Measurements from ENCODE around the gene EYS. TPM values are rescaled to one million over a fixed set of nuclear protein-coding genes. Genes with fewer than 3 reads are reported as not detected.

Gene EYS
- total and polyA plus RNA-seq, 9 of the 15 experiments (the other 6 are each of a cell fraction or from before 2014, with no cell fraction given): 0.03 to 0.36 (median 0.10) TPM; not detected in 2

DNA sequence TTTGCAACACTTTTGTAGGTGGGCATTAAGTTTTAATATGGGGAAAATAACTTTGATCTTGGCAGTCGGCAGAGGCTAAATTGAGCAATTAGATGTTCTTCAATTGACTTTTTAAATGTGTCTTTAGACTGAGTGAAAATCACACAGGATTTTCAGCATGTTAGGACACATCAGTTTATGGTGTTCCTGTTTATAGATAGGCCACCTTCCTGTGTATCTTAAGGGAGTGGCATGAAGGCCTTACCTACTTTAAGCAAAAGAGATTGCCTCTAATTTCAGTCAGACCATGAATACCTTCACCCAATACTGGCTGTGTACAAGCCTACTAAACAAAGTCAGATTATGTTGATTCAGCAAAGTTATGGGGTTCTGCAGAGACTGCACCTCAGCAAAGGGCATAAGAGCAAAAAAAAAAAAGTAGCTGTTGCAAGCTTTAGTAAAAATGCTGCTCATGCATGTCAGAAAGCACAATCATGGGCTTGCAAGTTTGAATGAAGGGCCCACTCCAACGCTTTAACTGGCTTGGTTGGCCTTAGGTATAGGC, 1223.0 kb downstream of the EYS start:
- no peaks in the 10 kb centered on the region for H3K9me3 ChIP-seq (replicated peaks; ENCODE audit: control insufficient read depth, insufficient read depth, low read depth, low read length)
- H3K36me3 ChIP-seq (ENCODE audit: control insufficient read depth, insufficient read depth, low read length): no peaks in the 10 kb centered on the region
- H3K79me2 ChIP-seq (ENCODE audit: control insufficient read depth, insufficient read depth, low read length): no peaks in the 10 kb centered on the region
- H4K20me1 ChIP-seq (replicated peaks; ENCODE audit: control insufficient read depth, insufficient read depth, low read length): no peaks in the 10 kb centered on the region
- H3K9ac ChIP-seq (ENCODE audit: insufficient read depth in 1 of 2, low read depth in 2 of 2, low read length in 2 of 2): no peak overlapping the region
- ChIA-PET CTCF (ENCODE audit: low intra/inter-chr PET ratio) (no interaction called here), POLR2A (no interaction called here)
- no peak overlapping the region for H3K4me3 ChIP-seq
- in situ Hi-C loops (cut with MboI) (no loop called here), intact Hi-C loops (cut with micrococcal nuclease) (no loop called here)
- DNase-seq (ENCODE audit: extremely low read depth in 1 of 4, low spot score in 3 of 4) (no peak), ATAC-seq (no peak), FAIRE-seq (no peak)
- TF ChIP-seq MAFF (IDR thresholded peaks at IDR 0.05; ENCODE audit: low read length): peak; percentile 2; the same call in 1 of the 2 replicates
- TF ChIP-seq, protein P1, sequence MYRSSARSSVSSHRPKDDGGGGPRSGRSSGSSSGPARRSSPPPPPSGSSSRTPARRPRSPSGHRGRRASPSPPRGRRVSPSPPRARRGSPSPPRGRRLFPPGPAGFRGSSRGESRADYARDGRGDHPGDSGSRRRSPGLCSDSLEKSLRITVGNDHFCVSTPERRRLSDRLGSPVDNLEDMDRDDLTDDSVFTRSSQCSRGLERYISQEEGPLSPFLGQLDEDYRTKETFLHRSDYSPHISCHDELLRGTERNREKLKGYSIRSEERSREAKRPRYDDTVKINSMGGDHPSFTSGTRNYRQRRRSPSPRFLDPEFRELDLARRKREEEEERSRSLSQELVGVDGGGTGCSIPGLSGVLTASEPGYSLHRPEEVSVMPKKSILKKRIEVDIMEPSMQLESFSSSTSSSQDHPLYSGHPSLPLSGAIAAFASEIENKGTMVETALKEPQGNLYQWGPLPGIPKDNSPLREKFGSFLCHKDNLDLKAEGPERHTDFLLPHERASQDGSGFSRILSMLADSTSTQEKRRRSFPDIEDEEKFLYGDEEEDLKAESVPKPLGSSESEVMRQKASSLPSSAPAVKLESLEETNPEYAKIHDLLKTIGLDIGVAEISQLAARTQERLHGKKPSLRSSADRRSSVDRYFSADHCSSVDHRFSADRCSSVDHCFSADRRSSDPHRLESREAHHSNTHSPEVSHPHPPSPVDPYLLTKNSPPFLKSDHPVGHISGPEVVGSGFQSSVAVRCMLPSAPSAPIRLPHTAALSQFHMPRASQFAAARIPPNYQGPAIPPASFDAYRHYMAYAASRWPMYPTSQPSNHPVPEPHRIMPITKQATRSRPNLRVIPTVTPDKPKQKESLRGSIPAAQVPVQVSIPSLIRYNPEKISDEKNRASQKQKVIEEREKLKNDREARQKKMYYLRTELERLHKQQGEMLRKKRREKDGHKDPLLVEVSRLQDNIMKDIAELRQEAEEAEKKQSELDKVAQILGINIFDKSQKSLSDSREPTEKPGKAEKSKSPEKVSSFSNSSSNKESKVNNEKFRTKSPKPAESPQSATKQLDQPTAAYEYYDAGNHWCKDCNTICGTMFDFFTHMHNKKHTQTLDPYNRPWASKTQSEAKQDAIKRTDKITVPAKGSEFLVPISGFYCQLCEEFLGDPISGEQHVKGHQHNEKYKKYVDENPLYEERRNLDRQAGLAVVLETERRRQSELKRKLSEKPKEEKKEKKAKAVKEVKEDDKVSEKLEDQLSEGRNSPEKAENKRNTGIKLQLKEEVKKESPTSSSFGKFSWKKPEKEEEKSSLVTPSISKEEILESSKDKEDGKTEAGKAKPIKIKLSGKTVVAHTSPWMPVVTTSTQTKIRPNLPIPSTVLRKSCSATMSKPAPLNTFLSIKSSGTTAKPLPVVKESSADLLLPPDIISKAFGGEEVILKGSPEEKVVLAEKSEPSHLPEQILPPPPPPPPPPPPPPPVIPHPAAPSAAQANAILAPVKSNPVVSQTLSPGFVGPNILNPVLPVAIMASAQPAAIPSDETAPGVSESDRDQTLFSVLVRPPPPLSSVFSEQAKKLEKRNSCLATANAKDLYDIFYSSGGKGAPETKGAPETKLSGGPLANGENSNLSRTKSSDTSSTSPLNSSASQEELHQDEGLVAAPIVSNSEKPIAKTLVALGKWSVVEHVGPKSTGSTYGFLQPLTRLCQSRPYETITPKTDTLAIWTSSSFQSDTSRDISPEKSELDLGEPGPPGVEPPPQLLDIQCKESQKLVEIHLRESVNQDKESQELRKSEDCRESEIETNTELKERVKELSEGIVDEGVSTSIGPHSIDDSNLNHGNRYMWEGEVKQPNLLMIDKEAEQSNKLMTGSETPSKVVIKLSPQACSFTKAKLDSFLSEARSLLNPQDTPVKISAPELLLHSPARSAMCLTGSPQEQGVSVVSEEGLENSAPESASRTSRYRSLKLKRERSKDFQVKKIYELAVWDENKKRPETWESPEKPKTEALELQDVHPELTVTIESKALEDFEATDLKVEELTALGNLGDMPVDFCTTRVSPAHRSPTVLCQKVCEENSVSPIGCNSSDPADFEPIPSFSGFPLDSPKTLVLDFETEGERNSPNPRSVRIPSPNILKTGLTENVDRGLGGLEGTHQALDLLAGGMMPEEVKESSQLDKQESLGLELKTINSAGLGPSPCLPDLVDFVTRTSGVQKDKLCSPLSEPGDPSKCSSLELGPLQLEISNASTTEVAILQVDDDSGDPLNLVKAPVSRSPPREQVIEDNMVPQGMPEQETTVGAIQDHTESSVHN (IDR thresholded peaks at IDR 0.05; ENCODE audit: borderline replicate concordance in 1 of 2, low read depth in 1 of 2): no peak
- no peak for TF ChIP-seq TCF7 (IDR thresholded peaks at IDR 0.05; ENCODE audit: borderline replicate concordance)
- peak; percentile 18; the same call in 1 of the 2 replicates for TF ChIP-seq ZNF316 (IDR thresholded peaks at IDR 0.05)
- 4% methylated on average over 2 of the region's 2 CpGs for WGBS (ENCODE audit: insufficient coverage, low coverage, missing lambda C conversion rate)
- no peaks in the 10 kb centered on the region for H3K9me1 ChIP-seq (ENCODE audit: control insufficient read depth, insufficient read depth, low read length)
- H3K4me1 ChIP-seq (replicated peaks in 1 of 2; ENCODE audit: control insufficient read depth in 2 of 2, insufficient read depth in 2 of 2, low read length in 2 of 2): no peaks in the 10 kb centered on the region
- no peak overlapping the region for H3K4me2 ChIP-seq (ENCODE audit: insufficient read depth, low read length)
- no TSS peak for BruUV-seq (replicated peaks)
- no peaks in the 10 kb centered on the region for H3K27me3 ChIP-seq (ENCODE audit: control insufficient read depth in 2 of 2, insufficient read depth in 2 of 2, low read length in 2 of 2)
- no peak overlapping the region for H2AFZ ChIP-seq (ENCODE audit: low read depth, low read length)
- H3K27ac ChIP-seq (ENCODE audit: extremely low read depth, low read depth, low read length): no peak overlapping the region
